MG63 (cell line): ENCODE results near the gene LRPAP1. TPM values are rescaled to one million over a fixed set of nuclear protein-coding genes. Genes with fewer than 3 reads are reported as not detected.
A peak's percentile ranks its signal among the peaks of the same experiment; 100 is the strongest.

Experiments
- DNase-seq: peaks from one replicate; pipeline ENCODE4 v3.0.0-alpha.2; 2020
- H3K27me3 ChIP-seq: fragments of 250-450 bp; sonication (Bioruptor Pico); 2 replicates; pipeline ENCODE4 v1.5.1; 2020; ENCODE audit warnings: mild to moderate bottlenecking, moderate library complexity
- H3K36me3 ChIP-seq: fragments of 250-450 bp; sonication (Bioruptor Pico); 2 replicates; pipeline ENCODE4 v1.5.1; 2020; ENCODE audit warnings: mild to moderate bottlenecking, moderate library complexity
- H3K4me3 ChIP-seq: fragments of 250-450 bp; sonication (Bioruptor Pico); 2 replicates; pipeline ENCODE4 v1.5.1; 2020; ENCODE audit warnings: mild to moderate bottlenecking, moderate library complexity
- H3K9me3 ChIP-seq: fragments of 250-450 bp; sonication (Bioruptor Pico); 2 replicates; pipeline ENCODE4 v1.5.1; 2020; ENCODE audit warnings: mild to moderate bottlenecking, moderate library complexity
- total RNA-seq: library from RNA; depleted of rRNA; stranded (reverse); fragments of >200 nt; shearing (Covaris generic); gene quantifications from 2 replicates; pipeline ENCODE4 v1.2.3, GENCODE V29; 2014; ENCODE audit warnings: low replicate concordance

Gene LRPAP1
- total RNA-seq, 1 experiment from 2014 or later, result 181 TPM

DNA sequence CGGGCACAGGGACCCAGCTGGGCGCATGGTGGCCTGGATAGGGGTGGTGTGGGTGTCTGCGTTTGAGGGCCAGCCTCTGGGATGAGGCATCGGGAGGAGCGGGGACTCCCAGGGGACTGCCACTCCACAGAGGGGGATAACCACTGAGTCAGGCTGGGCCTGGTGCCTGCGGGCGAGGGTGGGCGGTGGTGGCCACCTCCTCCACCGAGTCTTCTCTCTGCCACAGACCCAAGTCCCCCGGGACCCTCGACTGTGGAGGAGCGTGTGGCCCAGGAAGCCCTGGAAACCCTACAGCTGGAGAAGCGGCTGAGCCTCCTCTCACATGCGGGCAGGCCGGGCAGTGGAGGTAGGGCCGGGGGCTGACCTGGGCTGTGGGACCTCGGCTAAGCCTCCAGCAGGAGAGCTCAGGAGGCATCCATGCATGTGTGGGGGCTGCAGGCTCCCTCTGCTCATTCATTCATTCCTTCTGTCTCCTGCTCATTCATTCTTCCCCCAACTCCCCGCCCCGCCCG is 42.7 kb downstream of the LRPAP1 start:
- DNase-seq, result no peak
- Histone ChIP-seq H3K36me3 (no peaks in the 10 kb centered on the region), H3K4me3 (no peak overlapping the region), H3K9me3 (no peaks in the 10 kb centered on the region), H3K27me3 (no peaks in the 10 kb centered on the region)

DNA sequence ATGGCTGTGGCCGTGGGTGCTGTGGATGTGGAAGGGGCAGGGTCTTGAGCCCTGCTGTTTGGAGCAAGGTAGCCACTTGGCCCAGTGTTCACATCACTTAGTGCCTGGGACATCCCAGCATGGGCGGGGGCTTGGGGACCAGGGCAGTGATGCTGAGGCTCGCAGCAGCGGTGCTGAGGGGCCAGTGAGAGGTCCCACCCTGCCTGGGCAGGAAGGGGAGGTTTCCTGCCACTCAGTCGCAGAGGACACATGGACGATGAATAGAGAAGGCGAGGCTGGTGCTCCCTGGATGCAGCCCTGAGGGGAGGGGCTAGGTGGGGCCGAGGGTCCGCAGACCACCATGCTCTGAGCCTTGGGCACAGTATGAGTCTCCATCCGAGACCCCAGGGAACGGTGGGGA is 43.4 kb downstream of the LRPAP1 start:
- H3K27me3 ChIP-seq, result no peaks in the 10 kb centered on the region
- H3K4me3 ChIP-seq, result no peak overlapping the region
- H3K36me3 ChIP-seq, result no peaks in the 10 kb centered on the region

GRCh38 chr4:3487861-3488260 is 44.4 kb downstream of the LRPAP1 start:
- no peaks in the 10 kb centered on the region for H3K27me3 ChIP-seq
- no peak overlapping the region for H3K4me3 ChIP-seq
- DNase-seq, result no peak
- H3K36me3 ChIP-seq, result no peaks in the 10 kb centered on the region
- H3K9me3 ChIP-seq, result no peaks in the 10 kb centered on the region

More for the DNA sequence above, 43.4 kb downstream of the LRPAP1 start:
- no peak for DNase-seq
- no peaks in the 10 kb centered on the region for H3K9me3 ChIP-seq

DNA sequence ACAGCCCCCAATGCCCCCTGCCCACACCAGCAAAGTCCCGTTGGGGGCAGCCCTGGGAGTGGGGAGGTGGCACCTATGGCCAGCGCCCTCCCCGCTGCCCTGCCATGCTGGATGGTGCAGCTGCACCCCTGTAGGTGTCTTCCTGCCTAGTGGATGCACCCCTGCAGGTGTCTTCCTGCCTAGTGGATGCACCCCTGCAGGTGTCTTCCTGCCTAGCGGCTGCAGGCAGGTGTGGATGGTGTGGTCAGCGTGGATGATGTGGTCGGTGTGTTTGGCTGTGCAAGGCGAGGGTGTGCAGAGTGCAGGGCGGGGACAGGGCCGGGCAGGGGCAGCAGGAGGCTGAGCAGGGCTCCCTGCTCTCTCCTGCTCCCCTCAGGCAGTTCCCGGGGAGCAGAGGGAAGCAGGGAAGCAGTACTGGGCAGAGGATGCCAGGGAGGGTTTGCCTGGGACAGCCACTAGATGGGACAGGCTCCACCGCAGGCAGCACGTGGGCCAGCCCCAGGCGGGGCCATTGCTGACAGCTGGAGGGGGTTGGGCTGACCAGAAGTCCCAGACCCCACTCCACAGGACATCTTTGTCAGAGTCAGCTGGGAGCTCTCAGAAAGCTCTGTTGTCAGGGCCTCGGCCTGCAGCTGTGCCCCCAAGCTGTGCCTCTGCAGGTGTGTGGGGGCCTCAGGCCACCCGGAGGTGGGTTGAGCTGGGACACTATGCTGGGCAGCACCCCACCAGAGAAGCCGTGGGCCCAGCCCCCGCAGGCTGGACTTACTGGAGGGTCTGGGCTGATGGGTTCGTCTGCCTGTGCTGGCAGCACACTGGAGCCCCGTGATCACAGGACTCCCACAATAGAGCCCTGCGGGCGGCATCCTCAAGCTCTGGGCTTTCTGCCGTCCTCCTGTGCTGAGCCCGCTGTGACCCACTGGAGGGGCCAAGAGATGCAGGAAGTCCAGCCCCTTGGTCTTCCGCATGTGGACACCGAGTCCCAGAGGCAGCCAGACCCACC is 45.4 kb downstream of the LRPAP1 start:
- no peak for DNase-seq
- no peaks in the 10 kb centered on the region for H3K36me3 ChIP-seq
- H3K27me3 ChIP-seq, result no peaks in the 10 kb centered on the region
- no peaks in the 10 kb centered on the region for H3K9me3 ChIP-seq
- H3K4me3 ChIP-seq, result no peak overlapping the region

DNA sequence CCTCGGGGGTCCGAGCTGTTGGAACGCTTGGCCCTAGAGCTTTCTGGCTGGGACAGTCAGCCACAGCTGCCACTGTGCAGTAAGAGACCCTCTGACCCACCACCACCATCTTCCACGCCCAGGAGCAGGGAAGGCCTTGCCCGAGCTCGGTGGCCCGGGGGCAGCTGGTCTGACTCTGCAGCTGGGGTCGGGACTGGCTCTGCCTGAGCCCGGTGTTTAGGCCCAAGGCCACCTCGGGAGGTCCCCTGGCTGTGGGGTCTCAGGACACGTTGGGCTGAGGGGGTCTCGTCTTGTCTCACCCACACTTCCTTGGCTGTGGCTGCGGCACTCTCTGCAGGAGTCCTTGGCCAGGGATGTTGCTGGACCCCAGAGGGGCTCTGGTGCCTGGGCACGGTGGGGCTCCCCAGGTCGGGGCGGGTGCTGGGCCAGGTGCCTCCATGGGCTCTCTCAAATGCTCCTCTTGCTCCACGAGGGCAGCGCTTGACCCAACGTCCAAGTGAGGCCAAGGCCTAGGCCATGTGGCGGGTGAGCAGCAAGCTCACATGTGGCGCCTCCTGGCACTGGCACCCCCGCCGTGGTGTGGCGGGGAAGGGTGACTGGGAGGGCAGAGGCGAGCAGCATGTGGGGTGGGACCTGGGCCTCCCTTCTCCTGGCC is 46.2 kb downstream of the LRPAP1 start:
- no peak for DNase-seq
- H3K36me3 ChIP-seq, result no peaks in the 10 kb centered on the region
- no peaks in the 10 kb centered on the region for H3K27me3 ChIP-seq
- no peak overlapping the region for H3K4me3 ChIP-seq
- no peaks in the 10 kb centered on the region for H3K9me3 ChIP-seq

DNA sequence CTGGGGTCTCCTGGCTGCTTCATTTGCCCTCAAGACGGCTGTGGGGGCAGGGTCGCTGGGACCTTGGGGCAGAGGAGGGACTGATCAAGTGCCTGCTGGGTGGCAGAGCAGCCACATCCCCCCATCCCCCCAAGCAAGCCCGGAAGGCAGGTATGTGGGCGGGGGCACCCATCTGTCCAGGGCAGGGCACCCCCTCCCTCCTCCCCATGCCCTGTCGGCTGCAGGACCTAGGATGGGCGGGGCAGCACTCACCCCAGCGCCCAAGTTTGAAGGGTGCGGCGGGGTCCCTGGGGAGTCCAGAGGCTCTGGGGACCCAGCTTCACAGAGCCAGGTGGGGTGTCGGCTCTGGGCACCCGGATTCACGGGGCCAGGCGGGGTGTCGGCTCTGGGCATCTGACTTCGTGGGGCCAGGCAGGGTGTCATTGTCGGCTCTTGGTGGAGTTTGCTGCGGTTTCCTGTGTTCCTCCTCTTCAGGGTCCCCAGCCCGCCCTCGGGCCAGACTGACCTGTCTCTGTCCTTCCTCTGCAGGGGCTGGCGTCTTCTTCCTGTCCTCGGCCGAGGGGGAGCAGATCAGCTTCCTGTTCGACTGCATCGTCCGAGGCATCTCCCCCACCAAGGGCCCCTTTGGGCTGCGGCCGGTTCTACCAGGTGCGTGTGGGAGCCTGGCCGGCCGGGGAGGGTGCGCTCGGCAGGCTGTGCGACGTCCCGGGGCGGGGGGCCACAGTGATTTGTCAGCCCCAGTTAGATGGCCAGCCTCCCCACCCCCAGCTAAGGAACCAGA is 47.0 kb downstream of the LRPAP1 start:
- Histone ChIP-seq H3K9me3 (no peaks in the 10 kb centered on the region), H3K36me3 (no peaks in the 10 kb centered on the region), H3K4me3 (no peak overlapping the region), H3K27me3 (no peaks in the 10 kb centered on the region)
- no peak for DNase-seq

GRCh38 chr4:3484057-3484973 is 47.9 kb downstream of the LRPAP1 start:
- peak; percentile 24 for DNase-seq
- Histone ChIP-seq H3K27me3 (no peaks in the 10 kb centered on the region), H3K36me3 (no peaks in the 10 kb centered on the region), H3K4me3 (no peak overlapping the region), H3K9me3 (no peaks in the 10 kb centered on the region)

GRCh38 chr4:3483471-3483921 is 48.7 kb downstream of the LRPAP1 start:
- Histone ChIP-seq H3K4me3 (no peak overlapping the region), H3K27me3 (no peaks in the 10 kb centered on the region), H3K9me3 (no peaks in the 10 kb centered on the region), H3K36me3 (no peaks in the 10 kb centered on the region)
- peak; percentile 41 for DNase-seq

- no peaks in the 10 kb centered on the region for H3K36me3 ChIP-seq
- no peaks in the 10 kb centered on the region for H3K27me3 ChIP-seq
- H3K4me3 ChIP-seq, result no peak overlapping the region
- H3K9me3 ChIP-seq, result no peaks in the 10 kb centered on the region
- no peak for DNase-seq
These were observed 49.5 kb downstream of the LRPAP1 start for GRCh38 chr4:3482707-3483106.

DNA sequence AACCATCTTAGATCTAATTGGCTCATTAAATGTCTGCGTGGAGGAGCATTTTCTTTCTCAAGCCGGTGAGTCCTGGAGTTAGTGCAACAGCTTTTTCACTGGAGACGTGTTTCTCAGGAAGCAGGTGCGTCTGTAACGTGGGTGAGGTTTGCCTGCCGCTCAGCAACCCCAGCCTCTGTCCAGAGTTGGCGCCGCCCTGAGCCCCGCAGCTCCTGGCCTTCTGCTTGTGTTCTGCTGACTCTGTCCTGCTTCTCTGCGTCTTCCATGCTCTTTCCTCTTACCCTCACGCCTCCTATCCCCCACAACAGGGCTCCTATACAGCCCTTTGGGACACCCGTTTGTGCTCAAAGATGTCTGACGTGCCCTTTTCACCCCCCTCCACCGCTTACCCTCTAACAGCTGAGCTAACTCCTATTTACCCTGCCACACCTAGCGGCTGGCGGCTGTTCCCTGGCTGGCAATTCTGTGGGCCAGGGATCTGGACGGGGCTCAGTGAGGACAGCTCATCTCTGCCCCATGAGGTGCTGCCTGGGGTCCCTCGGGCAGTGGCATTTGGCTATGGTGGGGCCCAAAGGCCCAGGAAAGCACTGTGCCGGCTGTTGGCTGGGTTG is 50.3 kb downstream of the LRPAP1 start:
- H3K36me3 ChIP-seq, result no peaks in the 10 kb centered on the region
- H3K27me3 ChIP-seq, result no peaks in the 10 kb centered on the region
- no peaks in the 10 kb centered on the region for H3K9me3 ChIP-seq
- no peak for DNase-seq
- no peak overlapping the region for H3K4me3 ChIP-seq

DNA sequence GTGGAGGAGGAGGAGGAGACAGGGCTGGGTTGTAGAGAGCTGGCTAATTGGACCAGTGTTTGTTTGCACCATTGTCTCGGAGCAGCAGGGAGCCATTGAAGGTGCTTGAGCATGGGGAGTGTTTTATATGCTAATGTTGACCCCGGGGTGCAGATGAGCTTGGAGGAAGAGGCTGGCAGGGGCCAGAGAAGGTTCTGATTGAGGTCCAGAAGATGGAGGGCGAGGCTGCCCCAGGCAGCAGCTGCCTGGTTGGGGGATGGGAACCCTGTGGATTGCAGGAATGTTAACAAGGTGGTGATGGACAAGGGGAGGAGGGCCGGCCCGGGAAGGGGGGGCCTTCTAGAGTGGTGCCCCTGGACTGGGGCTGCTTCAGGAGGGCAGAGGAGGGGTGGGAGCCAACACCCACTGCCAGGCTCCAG is 51.1 kb downstream of the LRPAP1 start:
- DNase-seq, result no peak
- Histone ChIP-seq H3K27me3 (no peaks in the 10 kb centered on the region), H3K4me3 (no peak overlapping the region), H3K9me3 (no peaks in the 10 kb centered on the region), H3K36me3 (no peaks in the 10 kb centered on the region)

GRCh38 chr4:3480528-3481112 is 51.6 kb downstream of the LRPAP1 start:
- Histone ChIP-seq H3K27me3 (no peaks in the 10 kb centered on the region), H3K9me3 (no peaks in the 10 kb centered on the region), H3K36me3 (no peaks in the 10 kb centered on the region), H3K4me3 (no peak overlapping the region)
- DNase-seq, result peak; percentile 72

DNA sequence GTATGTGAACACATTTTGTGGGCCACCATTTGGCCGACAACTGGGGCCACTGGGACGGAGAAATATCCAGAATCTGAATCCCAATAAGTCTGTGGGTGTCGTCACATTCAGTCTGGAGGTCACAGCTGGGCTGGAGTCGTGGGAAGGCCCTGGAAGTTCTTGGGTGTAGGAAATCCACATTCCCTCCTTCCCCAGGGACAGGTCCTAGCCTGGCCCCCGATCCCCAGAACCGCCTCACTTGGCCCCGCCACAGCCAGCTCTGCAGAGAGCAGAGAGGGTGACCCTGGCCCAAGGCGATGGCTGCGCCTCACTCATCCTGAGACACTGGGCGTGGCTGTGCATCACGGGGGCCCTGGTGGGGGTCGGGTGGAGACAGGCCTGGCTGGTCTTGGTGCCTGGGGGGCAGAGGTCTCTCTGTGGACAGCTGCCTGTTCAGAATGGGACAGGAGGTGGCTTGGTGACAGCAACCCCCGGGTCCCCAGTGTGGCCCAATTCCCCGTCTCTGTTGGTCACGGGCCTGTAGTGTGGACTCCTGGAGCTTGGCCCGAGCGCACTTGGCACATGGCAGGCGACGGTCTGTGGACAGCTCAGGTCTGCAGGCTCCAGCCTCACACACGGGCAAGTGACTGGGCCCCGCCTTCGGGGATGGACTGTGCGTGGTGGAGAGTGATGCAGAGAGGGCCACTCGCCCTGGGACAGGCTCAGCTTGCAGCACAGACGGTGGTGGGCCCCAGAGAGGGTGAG is 52.7 kb downstream of the LRPAP1 start:
- no peak overlapping the region for H3K4me3 ChIP-seq
- no peaks in the 10 kb centered on the region for H3K36me3 ChIP-seq
- DNase-seq, result no peak
- H3K9me3 ChIP-seq, result no peaks in the 10 kb centered on the region
- H3K27me3 ChIP-seq, result no peaks in the 10 kb centered on the region

GRCh38 chr4:3478446-3479357 is 53.5 kb downstream of the LRPAP1 start:
- Histone ChIP-seq H3K27me3 (no peaks in the 10 kb centered on the region), H3K36me3 (no peaks in the 10 kb centered on the region)
- no peak for DNase-seq

More at GRCh38 chr4:3478446-3479357, 53.5 kb downstream of the LRPAP1 start:
- H3K4me3 ChIP-seq, result no peak overlapping the region
- H3K9me3 ChIP-seq, result no peaks in the 10 kb centered on the region
